GM10248 (cell line): ENCODE results near the gene RREB1.

ENCODE experiments used
- CTCF ChIA-PET: fragments of 300-600 bp; sonication (Branson Sonifier 250); formaldehyde crosslinking; extraction: SDS; loops from one replicate; lab custom pipeline; 2021; ENCODE audit warnings: antibody characterized with exemption; lab: Yijun Ruan, JAX
- POLR2A ChIA-PET: fragments of 350-650 bp; sonication (Branson Sonifier 250); formaldehyde crosslinking; extraction: SDS; loops from one replicate; lab custom pipeline; 2020; ENCODE audit warnings: antibody characterized with exemption; lab: Yijun Ruan, JAX
- DNase-seq: peaks from one replicate; pipeline ENCODE4 v3.0.0; 2012; ENCODE audit errors: extremely low spot score
- TF ChIP-seq, protein P1 (sequence below): IDR thresholded peaks from 2 replicates; pipeline ENCODE4 v1.5.1; 2012; ENCODE audit warnings: mild to moderate bottlenecking, low read depth; ENCODE audit errors: extremely low read depth, missing control alignments, control extremely low read depth

The RREB1 gene

GRCh38 chr6:7144872-7145584, 37.3 kb downstream of the RREB1 start:
- DNase-seq, result no peak
- TF ChIP-seq, protein P1, sequence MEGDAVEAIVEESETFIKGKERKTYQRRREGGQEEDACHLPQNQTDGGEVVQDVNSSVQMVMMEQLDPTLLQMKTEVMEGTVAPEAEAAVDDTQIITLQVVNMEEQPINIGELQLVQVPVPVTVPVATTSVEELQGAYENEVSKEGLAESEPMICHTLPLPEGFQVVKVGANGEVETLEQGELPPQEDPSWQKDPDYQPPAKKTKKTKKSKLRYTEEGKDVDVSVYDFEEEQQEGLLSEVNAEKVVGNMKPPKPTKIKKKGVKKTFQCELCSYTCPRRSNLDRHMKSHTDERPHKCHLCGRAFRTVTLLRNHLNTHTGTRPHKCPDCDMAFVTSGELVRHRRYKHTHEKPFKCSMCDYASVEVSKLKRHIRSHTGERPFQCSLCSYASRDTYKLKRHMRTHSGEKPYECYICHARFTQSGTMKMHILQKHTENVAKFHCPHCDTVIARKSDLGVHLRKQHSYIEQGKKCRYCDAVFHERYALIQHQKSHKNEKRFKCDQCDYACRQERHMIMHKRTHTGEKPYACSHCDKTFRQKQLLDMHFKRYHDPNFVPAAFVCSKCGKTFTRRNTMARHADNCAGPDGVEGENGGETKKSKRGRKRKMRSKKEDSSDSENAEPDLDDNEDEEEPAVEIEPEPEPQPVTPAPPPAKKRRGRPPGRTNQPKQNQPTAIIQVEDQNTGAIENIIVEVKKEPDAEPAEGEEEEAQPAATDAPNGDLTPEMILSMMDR, result no peak
- POLR2A ChIA-PET, result no interaction called here
- CTCF ChIA-PET, result interaction anchor here (1.4 to 1.5 kb wide), 2 partner anchors 9 to 20 kb away, joined by 4 to 5 read pairs; no protein-coding TSS in a partner anchor

- ChIA-PET POLR2A (no interaction called here), CTCF (interaction anchor here (1.4 to 1.5 kb wide), 2 partner anchors 9 to 19 kb away, joined by 4 to 5 read pairs; no protein-coding TSS in a partner anchor)
- TF ChIP-seq, protein P1, result no peak
- no peak for DNase-seq
Observed at GRCh38 chr6:7145585-7145884, 37.8 kb downstream of the RREB1 start.

DNA sequence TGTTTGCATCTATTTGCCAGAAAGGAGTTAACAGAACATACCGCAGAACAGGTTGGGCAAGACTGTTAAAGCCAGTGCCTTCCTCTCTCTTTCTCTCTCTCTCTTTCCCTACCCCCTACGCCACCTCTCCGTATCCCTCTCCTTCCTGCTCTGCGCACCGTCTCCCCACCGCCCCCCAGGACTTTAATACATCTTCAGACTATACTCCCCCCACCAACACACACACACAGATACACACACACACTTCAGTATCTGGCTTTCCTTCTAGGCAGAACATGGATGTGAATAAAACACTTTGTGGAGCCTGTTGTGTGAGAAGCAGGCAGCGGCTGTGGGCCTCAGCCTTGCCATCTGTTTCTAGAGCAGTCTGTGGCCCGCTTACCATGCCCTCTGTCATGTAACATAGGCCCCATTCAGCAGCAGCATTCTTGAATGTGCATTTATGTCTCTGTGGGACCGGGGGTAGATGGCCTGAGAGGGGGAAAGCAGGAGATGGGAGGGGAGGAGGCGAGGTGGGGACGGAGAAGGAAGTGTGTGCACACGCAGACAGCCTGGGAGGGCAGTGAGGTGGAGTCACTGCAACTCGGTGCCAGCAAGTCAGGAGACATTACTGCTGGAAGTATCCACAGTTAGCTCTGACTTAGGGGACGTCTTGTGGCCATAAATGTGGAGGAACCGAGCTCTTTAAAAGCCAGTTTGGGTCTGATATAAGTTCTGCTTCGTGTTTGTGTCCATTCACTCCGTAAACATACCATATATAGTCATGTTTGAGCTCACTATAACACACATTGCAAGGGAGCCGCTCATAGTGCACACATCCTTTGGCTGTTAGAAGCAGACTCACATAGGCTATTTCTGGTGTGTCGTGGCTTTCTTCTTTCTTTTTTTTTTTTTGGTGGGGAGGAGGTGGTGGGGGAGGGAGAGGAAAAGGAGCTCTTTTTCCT, 38.4 kb downstream of the RREB1 start:
- DNase-seq, result no peak
- TF ChIP-seq, protein P1, result no peak
- ChIA-PET CTCF (interaction anchor here (1.0 to 2.0 kb wide), 9 partner anchors 9 to 97 kb away, joined by 3 to 13 read pairs (median 4); no protein-coding TSS in a partner anchor), POLR2A (interaction anchor here (0.6 kb wide), 1 partner anchor 49 kb away, joined by 3 read pairs; no protein-coding TSS in a partner anchor)

DNA sequence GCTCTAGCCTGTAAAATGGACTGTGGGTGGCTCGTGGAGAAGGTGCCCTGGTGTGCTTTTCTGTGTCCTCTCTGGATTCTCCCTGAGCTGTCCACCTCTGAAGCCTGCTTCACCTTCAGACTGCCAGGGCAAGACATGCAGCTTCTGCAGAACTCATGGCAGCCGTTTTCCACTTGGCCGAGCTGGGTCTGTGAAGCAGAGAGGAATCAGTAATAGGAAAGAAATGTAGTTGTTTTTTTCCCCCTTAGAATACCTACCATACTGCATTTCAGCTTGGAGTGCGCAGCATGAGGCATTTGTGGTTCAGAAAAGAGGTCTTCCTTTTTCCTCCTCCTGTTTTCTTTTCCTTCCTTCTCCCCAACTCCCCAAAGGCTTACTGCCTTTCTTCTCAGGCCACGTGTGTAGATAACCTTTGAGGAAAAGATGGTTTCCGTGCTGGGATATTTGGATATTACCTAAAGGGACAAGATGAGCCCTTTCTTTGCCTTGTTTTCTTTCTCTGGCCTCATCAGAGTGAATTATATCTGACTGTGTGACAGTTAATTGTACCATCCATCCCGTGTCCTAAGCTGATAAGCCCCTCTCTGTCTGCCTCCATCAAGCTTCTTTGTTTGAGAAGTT, 39.4 kb downstream of the RREB1 start:
- TF ChIP-seq, protein P1, result no peak
- CTCF ChIA-PET, result interaction anchor here (1.0 to 2.0 kb wide), 9 partner anchors 10 to 96 kb away, joined by 3 to 13 read pairs (median 3); no protein-coding TSS in a partner anchor
- POLR2A ChIA-PET, result interaction anchor here (0.6 kb wide), 1 partner anchor 48 kb away, joined by 3 read pairs; no protein-coding TSS in a partner anchor
- DNase-seq, result no peak

DNA sequence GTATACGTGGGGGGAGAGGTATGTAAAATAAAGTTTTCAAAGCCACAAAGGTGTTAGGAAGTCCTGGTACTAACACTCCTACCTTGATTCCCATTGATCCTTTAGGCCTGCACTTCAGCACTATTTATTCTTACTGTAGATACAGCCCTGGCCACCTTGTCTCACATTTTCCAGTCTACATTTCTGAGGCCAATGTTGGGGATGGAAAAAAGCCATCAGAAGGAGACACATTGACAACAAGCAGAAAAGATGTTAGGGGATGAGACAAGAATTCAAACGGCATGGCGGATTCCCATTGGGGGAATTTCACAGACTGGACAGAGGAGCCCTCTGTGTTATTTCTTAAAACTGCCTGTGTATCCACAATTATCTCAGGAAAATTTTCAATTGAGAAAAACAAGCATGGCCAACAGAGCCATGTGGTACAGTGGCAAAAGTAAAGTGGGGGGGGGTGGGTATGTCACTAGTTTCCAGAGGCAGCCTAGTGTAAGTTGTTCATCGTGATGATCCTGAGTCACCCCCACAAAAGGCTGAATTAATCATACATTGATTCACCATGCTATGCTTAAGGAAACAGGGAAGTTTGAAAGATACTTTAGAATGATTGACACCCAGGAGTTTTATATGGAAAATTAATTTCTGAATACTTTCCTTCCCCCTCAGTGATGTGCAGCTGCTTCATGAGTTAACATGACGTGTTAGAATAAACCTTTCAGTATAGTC, 40.5 kb downstream of the RREB1 start:
- TF ChIP-seq, protein P1, result no peak
- POLR2A ChIA-PET, result no interaction called here
- DNase-seq, result no peak
- CTCF ChIA-PET, result interaction anchor here (1.2 to 2.0 kb wide), 2 partner anchors 9 to 95 kb away, joined by 3 to 5 read pairs; no protein-coding TSS in a partner anchor
